Ureter (tissue), 1 donor: Measurements from ENCODE around the gene PRRT4. TPM values are rescaled to one million over a fixed set of nuclear protein-coding genes. Genes with fewer than 3 reads are reported as not detected.

Experiments
- total RNA-seq: library from RNA; stranded (reverse); gene quantifications from one replicate; pipeline ENCODE4 v1.2.4, GENCODE V29; 2023
- donor health status: DM: yes; HTN: yes; CAD: no.

Gene PRRT4
- total RNA-seq, 1 donor from 2014 or later: 0.49 TPM

Other genes with a start within 250 kb of the PRRT4 start
- 0.89 TPM for gene LEP, start 120.4 kb downstream of the PRRT4 start, total RNA-seq
- 48.8 TPM for gene RBM28, start 17.8 kb downstream of the PRRT4 start, total RNA-seq
- gene IMPDH1, start 48.3 kb upstream of the PRRT4 start, total RNA-seq: 40.2 TPM
- gene HILPDA, start 94.2 kb upstream of the PRRT4 start, total RNA-seq: 22.3 TPM
- 32.4 TPM for gene METTL2B, start 115.1 kb upstream of the PRRT4 start, total RNA-seq